Anterior cingulate cortex (tissue), 58 donors: ENCODE results near the gene IL12B.
"Not testable (repeated sequence)": the region's sequence is repeated elsewhere in the genome, so short reads cannot be mapped to it uniquely, and the experiment has no call there.

Experiments used
- DNase-seq, 58 donors: peaks; one replicate each; lab custom pipeline; 2025; lab: John Stamatoyannopoulos, UW

IL12B gene

DNA sequence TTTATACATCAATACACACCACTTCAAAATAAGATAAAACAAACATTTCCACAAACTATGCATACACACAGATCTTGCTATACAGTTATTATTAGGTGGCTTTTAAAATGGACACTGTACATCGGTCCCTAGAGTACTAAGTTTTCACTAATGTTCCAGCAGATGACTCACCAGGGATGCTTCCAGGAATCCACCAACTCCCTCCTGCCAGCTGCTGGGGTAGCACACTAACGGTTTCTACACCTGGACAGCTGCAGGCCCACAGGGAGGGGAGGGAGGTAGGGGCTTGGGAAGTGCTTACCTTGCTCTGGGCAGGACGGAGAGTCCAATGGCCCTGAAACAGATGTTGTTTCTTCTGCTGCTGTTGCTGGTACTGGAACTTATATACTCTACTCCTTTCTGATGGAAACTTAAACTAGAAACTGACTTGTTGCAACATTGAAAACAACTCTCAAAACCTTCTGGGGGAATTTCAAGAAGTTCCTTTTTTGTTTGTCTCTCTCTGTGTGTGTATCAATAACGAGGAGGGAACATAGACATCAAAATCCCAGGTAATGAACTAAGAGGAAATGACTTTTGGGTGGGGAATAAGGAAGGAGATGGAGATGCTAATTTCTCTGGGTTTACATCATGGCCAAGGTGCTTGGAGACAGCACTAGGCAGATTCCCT lies at the start of gene IL12B:
Gene IL12B (minus strand): TSS at position 357 of the 670 bp plus-strand sequence. CDS start 3,705 bp downstream, outside the sequence.
- no peak for DNase-seq

DNA sequence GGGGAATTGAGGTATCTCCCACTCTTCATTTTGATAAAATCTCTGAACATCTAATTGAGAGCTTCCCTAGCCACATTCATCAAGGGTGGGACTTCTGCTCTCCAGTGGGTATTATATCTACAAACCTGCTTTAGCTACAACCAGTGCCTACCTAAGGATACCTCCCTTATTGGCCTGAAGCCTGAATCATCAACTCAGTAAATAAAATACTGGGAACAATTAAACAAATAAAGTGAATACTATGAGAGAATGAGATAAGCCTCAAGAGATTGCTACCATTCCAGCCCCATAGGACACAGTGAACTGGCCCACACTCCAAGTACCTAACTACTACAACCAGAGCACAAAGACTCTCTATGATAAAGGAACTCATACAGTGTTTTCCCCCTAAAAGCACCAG lies 47.4 kb upstream of the IL12B start:
- no peak for DNase-seq

DNA sequence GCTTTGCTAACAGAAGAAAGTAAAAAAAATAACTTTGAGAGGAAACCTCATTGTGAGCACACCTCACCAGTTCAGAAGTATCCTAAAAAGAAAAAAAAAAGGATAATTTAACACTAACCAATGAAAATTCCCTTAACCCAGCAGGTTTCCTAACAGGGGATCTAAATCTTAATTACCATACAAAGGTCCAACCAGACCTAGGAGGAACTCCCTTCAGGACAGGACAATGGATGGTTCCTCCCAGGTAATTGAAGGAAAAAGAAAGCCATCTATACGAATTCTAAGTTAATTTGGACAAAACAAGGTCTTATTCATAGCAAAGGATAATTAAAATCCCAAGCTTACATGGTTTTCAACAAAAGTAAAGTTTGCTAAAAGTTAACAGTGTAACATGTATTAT lies 37.6 kb upstream of the IL12B start:
- not testable (repeated sequence) for DNase-seq

GRCh38 chr5:159366776-159367175 lies 36.5 kb upstream of the IL12B start:
- not testable (repeated sequence) for DNase-seq

GRCh38 chr5:159362220-159362619 lies 31.9 kb upstream of the IL12B start:
- peak in 4 of 58 donors; percentile 2 to 28 (median 16) for DNase-seq

DNA sequence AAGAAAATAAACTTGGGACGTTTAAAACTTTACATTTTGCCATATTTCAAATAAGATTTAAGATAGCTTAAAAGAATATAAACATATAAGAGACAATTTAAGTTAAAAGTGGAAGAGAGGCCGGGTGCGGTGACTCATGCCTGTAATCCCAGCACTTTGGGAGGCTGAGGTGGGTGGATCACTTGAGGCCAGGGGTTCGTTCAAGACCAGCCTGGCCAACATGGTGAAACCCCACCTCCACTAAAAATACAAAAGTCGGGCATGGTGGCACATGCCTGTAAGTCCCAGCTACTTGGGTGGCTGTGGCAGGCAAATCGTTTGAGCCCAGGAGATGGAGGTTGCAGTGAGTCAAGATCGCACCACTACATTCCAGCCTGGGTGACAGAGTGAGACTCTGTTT lies 29.6 kb upstream of the IL12B start:
- DNase-seq = not testable (repeated sequence)

GRCh38 chr5:159359408-159359807 lies 29.1 kb upstream of the IL12B start:
- no peak for DNase-seq

- DNase-seq = no peak
Measured at GRCh38 chr5:159353661-159354252, 23.5 kb upstream of the IL12B start.

GRCh38 chr5:159350644-159351043 lies 20.4 kb upstream of the IL12B start:
- not testable (repeated sequence) for DNase-seq

DNA sequence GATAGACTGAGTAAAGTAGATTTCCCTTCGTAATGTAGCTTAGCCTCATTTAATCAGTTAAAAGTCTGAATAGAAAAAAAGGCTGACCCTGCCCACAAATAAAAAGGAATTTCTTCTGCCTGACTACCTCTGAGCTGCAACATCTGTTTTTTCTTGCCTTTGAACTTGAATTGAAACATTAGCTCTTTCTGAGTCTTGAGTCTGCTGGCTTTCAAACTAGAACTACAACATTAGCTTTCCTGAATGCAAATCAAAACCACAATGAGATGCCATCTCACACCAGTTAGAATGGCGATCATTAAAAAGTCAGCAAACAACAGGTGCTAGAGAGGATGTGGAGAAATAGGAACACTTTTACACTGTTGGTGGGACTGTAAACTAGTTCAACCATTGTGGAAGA lies 19.9 kb upstream of the IL12B start:
- DNase-seq = not testable (repeated sequence)

DNA sequence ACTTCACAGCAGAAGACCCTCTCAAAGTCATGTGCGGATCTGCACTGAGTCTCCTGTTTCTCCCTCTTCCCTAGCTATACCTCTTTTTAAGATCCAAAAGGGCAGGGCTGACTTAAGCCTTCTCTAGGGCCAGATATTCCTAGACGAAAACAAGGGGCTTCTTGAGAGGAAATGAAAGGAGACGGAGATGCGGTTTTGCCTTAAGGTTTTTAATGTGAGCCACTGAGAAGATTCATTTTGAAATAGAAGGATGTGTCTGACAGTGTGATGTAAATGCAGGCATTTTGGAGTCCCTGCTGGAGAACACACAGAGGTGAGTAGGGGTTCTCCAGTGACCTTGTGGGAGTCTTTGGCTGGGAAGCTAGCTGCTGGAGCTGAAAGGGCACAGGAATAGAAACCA lies 15.6 kb upstream of the IL12B start:
- DNase-seq = no peak

- DNase-seq = peak in 4 of 58 donors; percentile 6 to 40 (median 13)
Measured at GRCh38 chr5:159345336-159345735, 15.0 kb upstream of the IL12B start.

- DNase-seq = no peak
Measured at GRCh38 chr5:159343295-159344094, 13.2 kb upstream of the IL12B start.

GRCh38 chr5:159342840-159343239 lies 12.6 kb upstream of the IL12B start:
- no peak for DNase-seq

- DNase-seq = peak in 11 of 58 donors; percentile 1 to 32 (median 12)
Measured at GRCh38 chr5:159341906-159342310, 11.6 kb upstream of the IL12B start.

GRCh38 chr5:159341145-159341544 lies 10.9 kb upstream of the IL12B start:
- DNase-seq = no peak

GRCh38 chr5:159340511-159340910 lies 10.2 kb upstream of the IL12B start:
- DNase-seq = no peak

GRCh38 chr5:159339460-159339859 lies 9.2 kb upstream of the IL12B start:
- no peak for DNase-seq

DNA sequence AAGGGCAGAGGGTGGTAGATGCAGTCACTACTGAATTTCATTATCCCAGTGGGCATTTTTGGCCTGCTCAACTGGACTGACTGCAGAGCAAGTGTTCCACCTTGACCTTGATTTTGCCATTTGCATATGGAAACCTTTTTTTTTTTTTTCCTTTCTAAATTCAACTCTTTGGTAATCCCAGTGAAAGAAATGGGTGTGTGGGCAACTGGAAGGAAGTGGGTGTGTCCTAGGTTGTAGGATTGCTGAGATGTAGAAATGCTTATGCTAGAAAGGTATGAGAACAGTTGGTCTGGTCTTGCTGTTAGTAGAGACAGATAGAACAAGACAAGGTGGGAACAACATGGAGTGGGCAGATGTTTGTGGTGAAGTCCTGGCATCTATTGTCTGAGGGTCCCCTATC lies 7.8 kb upstream of the IL12B start:
- no peak for DNase-seq

- no peak for DNase-seq
Measured at GRCh38 chr5:159337016-159337955, 7.0 kb upstream of the IL12B start.
